ENCODE measurements around the gene WDR33.

WDR33 gene

DNA sequence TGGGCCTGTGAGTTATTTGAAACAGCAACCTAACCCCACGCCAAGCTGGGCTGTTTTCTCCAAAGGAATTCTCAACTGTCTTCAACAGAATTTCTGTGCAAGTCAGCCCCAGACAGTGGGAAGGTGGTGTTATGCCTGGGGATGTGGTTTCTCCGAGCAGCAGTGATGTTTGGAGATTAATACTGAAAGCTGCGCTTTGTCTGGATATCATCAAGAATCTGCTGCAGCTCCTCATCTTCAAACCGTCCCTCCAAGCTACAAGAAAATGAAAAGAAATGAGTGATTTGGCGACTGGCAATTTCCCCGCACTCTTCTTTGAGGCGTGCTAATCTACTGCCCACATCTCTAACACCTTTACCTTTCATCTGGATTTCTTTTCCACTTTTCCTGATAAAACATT is 37.0 kb upstream of the WDR33 start:
- TF ChIP-seq EZH2 (IDR thresholded peaks at IDR 0.05; ENCODE audit: borderline replicate concordance, low read length) = no peak
- TF ChIP-seq, protein P1, sequence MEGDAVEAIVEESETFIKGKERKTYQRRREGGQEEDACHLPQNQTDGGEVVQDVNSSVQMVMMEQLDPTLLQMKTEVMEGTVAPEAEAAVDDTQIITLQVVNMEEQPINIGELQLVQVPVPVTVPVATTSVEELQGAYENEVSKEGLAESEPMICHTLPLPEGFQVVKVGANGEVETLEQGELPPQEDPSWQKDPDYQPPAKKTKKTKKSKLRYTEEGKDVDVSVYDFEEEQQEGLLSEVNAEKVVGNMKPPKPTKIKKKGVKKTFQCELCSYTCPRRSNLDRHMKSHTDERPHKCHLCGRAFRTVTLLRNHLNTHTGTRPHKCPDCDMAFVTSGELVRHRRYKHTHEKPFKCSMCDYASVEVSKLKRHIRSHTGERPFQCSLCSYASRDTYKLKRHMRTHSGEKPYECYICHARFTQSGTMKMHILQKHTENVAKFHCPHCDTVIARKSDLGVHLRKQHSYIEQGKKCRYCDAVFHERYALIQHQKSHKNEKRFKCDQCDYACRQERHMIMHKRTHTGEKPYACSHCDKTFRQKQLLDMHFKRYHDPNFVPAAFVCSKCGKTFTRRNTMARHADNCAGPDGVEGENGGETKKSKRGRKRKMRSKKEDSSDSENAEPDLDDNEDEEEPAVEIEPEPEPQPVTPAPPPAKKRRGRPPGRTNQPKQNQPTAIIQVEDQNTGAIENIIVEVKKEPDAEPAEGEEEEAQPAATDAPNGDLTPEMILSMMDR (IDR thresholded peaks at IDR 0.05; ENCODE audit: low read length) = no peak
- H3K27me3 ChIP-seq (ENCODE audit: insufficient read depth, low read length) = no peaks in the 10 kb centered on the region
- peaks cover 35% of the 10 kb centered on the region for H3K79me2 ChIP-seq (ENCODE audit: insufficient read depth, low read length)
- no peaks in the 10 kb centered on the region for H4K20me1 ChIP-seq (ENCODE audit: insufficient read depth, low read length)
- no peak overlapping the region for H3K4me3 ChIP-seq (ENCODE audit: low read depth, low read length, poor library complexity, severe bottlenecking)
- no peak overlapping the region for H3K27ac ChIP-seq (ENCODE audit: low read depth, low read length, poor library complexity, severe bottlenecking)
- no peak overlapping the region for H3K4me2 ChIP-seq (ENCODE audit: low read length)
- H3K4me1 ChIP-seq (ENCODE audit: insufficient read depth, low read length, severe bottlenecking) = no peaks in the 10 kb centered on the region
- peaks cover 90% of the 10 kb centered on the region for H3K36me3 ChIP-seq (ENCODE audit: insufficient read depth, low read length)
- no peaks in the 10 kb centered on the region for H3F3A ChIP-seq (ENCODE audit: insufficient read depth, low read length)
- no peak overlapping the region for H3K9ac ChIP-seq (ENCODE audit: low read length)
- no peaks in the 10 kb centered on the region for H3K9me3 ChIP-seq (ENCODE audit: low read length)
- no peaks in the 10 kb centered on the region for H3K9me2 ChIP-seq (ENCODE audit: low read depth, low read length)
- H2AFZ ChIP-seq (ENCODE audit: low read length) = no peak overlapping the region

DNA sequence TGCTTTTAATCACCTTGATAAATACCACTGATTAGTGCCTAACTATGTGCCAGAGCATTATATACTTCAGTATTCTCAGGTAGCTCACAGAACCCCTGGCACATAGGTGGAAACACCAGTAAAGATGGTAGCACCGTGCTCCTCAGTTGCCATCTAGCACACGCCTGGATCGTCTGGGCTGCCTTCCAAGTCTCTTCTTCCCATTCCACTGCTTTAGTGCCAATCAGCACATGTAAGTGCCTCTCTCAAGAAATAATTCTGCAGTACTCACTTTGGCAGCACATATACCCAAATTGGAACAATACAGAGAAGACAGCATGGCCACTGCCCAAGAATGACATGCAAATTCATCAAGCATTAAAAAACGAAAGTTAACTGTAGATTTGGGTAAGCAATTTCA is 34.0 kb upstream of the WDR33 start:
- no peaks in the 10 kb centered on the region for H4K20me1 ChIP-seq (ENCODE audit: insufficient read depth, low read length)
- H3K79me2 ChIP-seq (ENCODE audit: insufficient read depth, low read length) = peaks cover 10% of the 10 kb centered on the region
- no peaks in the 10 kb centered on the region for H3K9me3 ChIP-seq (ENCODE audit: low read length)
- no peaks in the 10 kb centered on the region for H3K4me1 ChIP-seq (ENCODE audit: insufficient read depth, low read length, severe bottlenecking)
- no peaks in the 10 kb centered on the region for H3F3A ChIP-seq (ENCODE audit: insufficient read depth, low read length)
- peaks cover 60% of the 10 kb centered on the region for H3K36me3 ChIP-seq (ENCODE audit: insufficient read depth, low read length)
- H3K9ac ChIP-seq (ENCODE audit: low read length) = no peak overlapping the region
- no peak overlapping the region for H3K4me2 ChIP-seq (ENCODE audit: low read length)
- H3K4me3 ChIP-seq (ENCODE audit: low read depth, low read length, poor library complexity, severe bottlenecking) = no peak overlapping the region
- H3K27me3 ChIP-seq (ENCODE audit: insufficient read depth, low read length) = no peaks in the 10 kb centered on the region
- no peaks in the 10 kb centered on the region for H3K9me2 ChIP-seq (ENCODE audit: low read depth, low read length)
- no peak overlapping the region for H3K27ac ChIP-seq (ENCODE audit: low read depth, low read length, poor library complexity, severe bottlenecking)
- TF ChIP-seq, protein P1 (IDR thresholded peaks at IDR 0.05; ENCODE audit: low read length) = no peak
- no peak for TF ChIP-seq EZH2 (IDR thresholded peaks at IDR 0.05; ENCODE audit: borderline replicate concordance, low read length)
- H2AFZ ChIP-seq (ENCODE audit: low read length) = no peak overlapping the region

DNA sequence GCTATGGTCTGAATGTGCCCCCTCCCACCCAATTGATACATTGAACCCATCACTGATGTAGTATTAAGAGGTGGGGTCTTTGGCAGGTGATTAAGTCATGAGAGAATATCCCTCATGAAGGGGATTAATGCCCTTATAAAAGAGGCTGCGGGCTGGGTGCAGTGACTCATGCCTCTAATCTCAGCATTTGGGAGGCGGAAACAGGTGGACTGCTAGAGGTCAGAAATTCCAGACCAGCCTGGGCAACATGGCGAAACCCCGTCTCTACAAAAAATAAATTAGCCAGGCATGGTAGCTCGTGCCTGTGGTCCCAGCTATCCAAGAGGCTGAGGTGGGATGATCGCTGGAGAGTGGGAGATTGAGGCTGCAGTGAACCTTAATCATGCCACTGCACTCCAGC is 32.7 kb upstream of the WDR33 start:
- Histone ChIP-seq H3K4me3 (ENCODE audit: low read depth, low read length, poor library complexity, severe bottlenecking) (no peak overlapping the region), H3F3A (ENCODE audit: insufficient read depth, low read length) (no peaks in the 10 kb centered on the region), H3K9me3 (ENCODE audit: low read length) (no peaks in the 10 kb centered on the region), H3K27me3 (ENCODE audit: insufficient read depth, low read length) (no peaks in the 10 kb centered on the region), H3K36me3 (ENCODE audit: insufficient read depth, low read length) (peaks cover 47% of the 10 kb centered on the region), H3K9ac (ENCODE audit: low read length) (no peak overlapping the region), H4K20me1 (ENCODE audit: insufficient read depth, low read length) (no peaks in the 10 kb centered on the region), H3K4me2 (ENCODE audit: low read length) (no peak overlapping the region), H3K79me2 (ENCODE audit: insufficient read depth, low read length) (no peaks in the 10 kb centered on the region), H3K4me1 (ENCODE audit: insufficient read depth, low read length, severe bottlenecking) (no peaks in the 10 kb centered on the region), H2AFZ (ENCODE audit: low read length) (no peak overlapping the region), H3K27ac (ENCODE audit: low read depth, low read length, poor library complexity, severe bottlenecking) (no peak overlapping the region), H3K9me2 (ENCODE audit: low read depth, low read length) (no peaks in the 10 kb centered on the region)
- no peak for TF ChIP-seq EZH2 (IDR thresholded peaks at IDR 0.05; ENCODE audit: borderline replicate concordance, low read length)
- TF ChIP-seq, protein P1 (IDR thresholded peaks at IDR 0.05; ENCODE audit: low read length) = no peak

Measured in OCI-LY1 (cell line).